H1 (cell line): ENCODE measurements around the gene SCYGR1. TPM values are rescaled to one million over a fixed set of nuclear protein-coding genes. Genes with fewer than 3 reads are reported as not detected.

Experiments
- CTCF ChIA-PET: fragments of 300-600 bp; sonication (Branson Sonifier 250); formaldehyde crosslinking; loops from one replicate; lab custom pipeline; 2021; ENCODE audit not compliant: partially characterized antibody; lab: Charles Lee
- POLR2A ChIA-PET: fragments of 300-600 bp; sonication (Branson Sonifier 250); formaldehyde crosslinking; loops from one replicate; lab custom pipeline; 2021; ENCODE audit warnings: inconsistent platforms; ENCODE audit not compliant: partially characterized antibody; lab: Charles Lee
- DNase-seq, 2 experiments: peaks; one replicate each; pipeline versions ENCODE4 v3.0.0 to v3.0.0-alpha.2; 2010 to 2022; ENCODE audit warnings: low spot score in 2 of 2, low read depth in 1 of 2, mixed read lengths in 1 of 2
- FAIRE-seq: peaks from 2 replicates; lab custom pipeline; 2011; peaks lifted over from hg19 to GRCh38; lab: Jason Lieb, UNC
- H2AFZ ChIP-seq: 2 replicates; pipeline ENCODE4 v1.8.1; 2012; ENCODE audit warnings: low read length, inconsistent platforms
- H2AK5ac ChIP-seq: 2 replicates; pipeline ENCODE4 v1.6.1; 2013; ENCODE audit warnings: low read depth, low read length
- H2BK120ac ChIP-seq: replicated peaks from 2 replicates; pipeline ENCODE3; 2013; ENCODE audit warnings: low read depth, low read length, inconsistent platforms
- H2BK12ac ChIP-seq: 2 replicates; pipeline ENCODE4 v1.6.1; 2013; ENCODE audit warnings: low read depth, low read length
- H2BK15ac ChIP-seq: 2 replicates; pipeline ENCODE4 v1.6.1; 2013; ENCODE audit warnings: low read length
- H2BK20ac ChIP-seq: 2 replicates; pipeline ENCODE4 v1.6.1; 2013; ENCODE audit warnings: low read length
- H2BK5ac ChIP-seq: 2 replicates; pipeline ENCODE4 v1.6.1; 2013; ENCODE audit warnings: low read depth, low read length
- H3K14ac ChIP-seq: 2 replicates; pipeline ENCODE4 v1.6.1; 2013; ENCODE audit warnings: inconsistent platforms; ENCODE audit not compliant: insufficient read length
- H3K18ac ChIP-seq: 2 replicates; pipeline ENCODE4 v1.6.1; 2013; ENCODE audit warnings: low read length; ENCODE audit errors: extremely low read depth
- H3K23ac ChIP-seq: 2 replicates; pipeline ENCODE4 v1.6.1; 2013; ENCODE audit warnings: inconsistent platforms; ENCODE audit not compliant: insufficient read length
- H3K23me2 ChIP-seq: 2 replicates; pipeline ENCODE4 v1.6.1; 2013; ENCODE audit warnings: low read depth, low read length
- H3K27ac ChIP-seq: 2 replicates; pipeline ENCODE4 v1.6.1; 2011; ENCODE audit warnings: low read depth, low read length, inconsistent platforms
- H3K27me3 ChIP-seq, 4 experiments: replicated peaks in 1 of 4; 1 replicate in 1 of 4; 2 replicates in 3 of 4; pipeline versions ENCODE4 v1.6.1 to v1.8.1; 2011 to 2013; ENCODE audit warnings: low read length in 3 of 4, mild to moderate bottlenecking in 3 of 4, inconsistent platforms in 2 of 4, mixed read lengths in 2 of 4, moderate library complexity in 1 of 4; ENCODE audit not compliant: control insufficient read depth in 3 of 4, insufficient read depth in 3 of 4; ENCODE audit errors: extremely low read depth in 1 of 4
- H3K36me3 ChIP-seq, 4 experiments: 2 replicates each; pipeline versions ENCODE4 v1.6.1 to v1.8.1; 2011 to 2013; ENCODE audit warnings: mild to moderate bottlenecking in 4 of 4, low read length in 3 of 4, moderate library complexity in 2 of 4, control low read depth in 1 of 4, inconsistent platforms in 1 of 4; ENCODE audit not compliant: insufficient read depth in 4 of 4, control insufficient read depth in 2 of 4
- H3K4ac ChIP-seq: replicated peaks from 2 replicates; pipeline ENCODE3; 2013; ENCODE audit warnings: low read length, low read depth, mixed read lengths, inconsistent platforms; ENCODE audit not compliant: insufficient read length
- H3K4me1 ChIP-seq, 4 experiments: replicated peaks in 1 of 4; 1 replicate in 1 of 4; 2 replicates in 3 of 4; pipeline versions ENCODE4 v1.6.1 to v1.8.1; 2011 to 2013; ENCODE audit warnings: low read length in 3 of 4, inconsistent platforms in 2 of 4, mixed read lengths in 1 of 4; ENCODE audit not compliant: insufficient read depth in 4 of 4, control insufficient read depth in 3 of 4
- H3K4me2 ChIP-seq, 2 experiments: 2 replicates each; pipeline versions ENCODE4 v1.6.1 to v1.8.1; 2011 to 2013; ENCODE audit warnings: low read depth in 2 of 2, low read length in 2 of 2, control low read depth in 1 of 2, inconsistent platforms in 1 of 2, mild to moderate bottlenecking in 1 of 2; ENCODE audit not compliant: insufficient read depth in 1 of 2
- H3K4me3 ChIP-seq, 4 experiments: fragments of 200-600, 300-600 bp in 1 of 4; sonication (generic), shearing (Covaris generic), sonication (Bioruptor Twin) in 1 of 4; 2 replicates each; pipeline versions ENCODE4 v1.5.1 to v1.8.1; 2011 to 2016; ENCODE audit warnings: low read length in 4 of 4, low read depth in 3 of 4, control low read depth in 2 of 4, inconsistent platforms in 2 of 4, mild to moderate bottlenecking in 2 of 4, mixed read lengths in 1 of 4, moderate library complexity in 1 of 4; ENCODE audit not compliant: insufficient read depth in 2 of 4; ENCODE audit errors: extremely low read depth in 1 of 4
- H3K56ac ChIP-seq: replicated peaks from 2 replicates; pipeline ENCODE3; 2013; ENCODE audit warnings: low read depth, mild to moderate bottlenecking, mixed read lengths, low read length, inconsistent platforms; ENCODE audit not compliant: insufficient read length
- H3K79me1 ChIP-seq: 2 replicates; pipeline ENCODE4 v1.6.1; 2013; ENCODE audit warnings: low read depth, low read length, control low read depth
- H3K79me2 ChIP-seq, 2 experiments: 2 replicates each; pipeline versions ENCODE4 v1.6.1 to v1.8.1; 2012 to 2013; ENCODE audit warnings: low read length in 2 of 2, mild to moderate bottlenecking in 2 of 2, inconsistent platforms in 1 of 2; ENCODE audit not compliant: insufficient read depth in 2 of 2, control insufficient read depth in 1 of 2
- H3K9ac ChIP-seq, 4 experiments: replicated peaks in 1 of 4; 1 replicate in 1 of 4; 2 replicates in 3 of 4; pipeline versions ENCODE4 v1.6.1 to v1.8.1; 2011 to 2013; ENCODE audit warnings: low read depth in 3 of 4, low read length in 3 of 4, control low read depth in 2 of 4, mild to moderate bottlenecking in 2 of 4, moderate library complexity in 2 of 4, inconsistent platforms in 1 of 4; ENCODE audit errors: extremely low read depth in 1 of 4
- H3K9me3 ChIP-seq, 2 experiments: 2 replicates each; pipeline versions ENCODE4 v1.6.1 to v1.8.1; 2012 to 2013; ENCODE audit warnings: mild to moderate bottlenecking in 2 of 2, moderate library complexity in 2 of 2, control low read depth in 1 of 2, inconsistent platforms in 1 of 2, low read depth in 1 of 2, low read length in 1 of 2, mixed read lengths in 1 of 2; ENCODE audit not compliant: insufficient read depth in 2 of 2
- H4K20me1 ChIP-seq, 2 experiments: replicated peaks in 1 of 2; 2 replicates each; pipeline versions ENCODE3 to v1.8.1; 2011 to 2013; ENCODE audit warnings: inconsistent platforms in 2 of 2, low read length in 2 of 2, mild to moderate bottlenecking in 1 of 2; ENCODE audit not compliant: insufficient read depth in 2 of 2, control insufficient read depth in 1 of 2
- H4K5ac ChIP-seq: 2 replicates; pipeline ENCODE4 v1.6.1; 2013; ENCODE audit warnings: low read length, low read depth, mixed read lengths, inconsistent platforms; ENCODE audit not compliant: insufficient read length
- H4K8ac ChIP-seq: 2 replicates; pipeline ENCODE4 v1.8.0; 2013; ENCODE audit warnings: mild to moderate bottlenecking, moderate library complexity, low read length, inconsistent platforms; ENCODE audit not compliant: insufficient read depth; ENCODE audit errors: extremely low read depth
- H4K91ac ChIP-seq: replicated peaks from 2 replicates; pipeline ENCODE3; 2013; ENCODE audit warnings: low read length, mixed read lengths, inconsistent platforms; ENCODE audit not compliant: insufficient read length
- E2F6 ChIP-seq: IDR thresholded peaks from 2 replicates; pipeline ENCODE4 v1.6.1; 2012; ENCODE audit warnings: inconsistent platforms
- JUN ChIP-seq: IDR thresholded peaks from 2 replicates; pipeline ENCODE4 v1.6.1; 2011; ENCODE audit warnings: low read depth, mild to moderate bottlenecking, improper control_type of control experiment, low read length
- WGBS, 2 experiments: shearing (Covaris generic) in 1 of 2; methylation state at CpG; one replicate each; pipeline versions ENCODE4 v1.1.6 to v1.1.7; 2013 to 2015; ENCODE audit warnings: low lambda C conversion rate in 2 of 2, mixed read lengths in 2 of 2, inconsistent platforms in 1 of 2, low coverage in 1 of 2, missing lambda C conversion rate in 1 of 2; ENCODE audit not compliant: insufficient replicate concordance in 2 of 2, insufficient coverage in 1 of 2, insufficient read length in 1 of 2; ENCODE audit errors: extremely low coverage in 1 of 2, missing lambda C conversion rate in 1 of 2; 5-methylcytosine and 5-hydroxymethylcytosine counted together
- polyA plus RNA-seq, 7 experiments: library from polyadenylated mRNA; depleted of rRNA in 3 of 7; stranded (reverse) in 5 of 7; unstranded in 2 of 7; fragments of >200 nt in 5 of 7; fragments of 200-250 nt in 2 of 7; gene quantifications; 1 replicate in 5 of 7; 2 replicates in 1 of 7; 4 replicates in 1 of 7; pipeline versions ENCODE4 v1.2.1 to v1.2.3, GENCODE V29; 2011 to 2013; ENCODE audit warnings: missing spikeins in 2 of 7, mixed read lengths in 2 of 7
- total RNA-seq: library from RNA; stranded (reverse); fragmentation: NEBNext Ultra II Directional; extraction: Animal tissue kit (Norgen Biotek cat#: 25700); gene quantifications from 2 replicates; pipeline ENCODE4 v1.2.1, GENCODE V29; 2021

The SCYGR1 gene
- total and polyA plus RNA-seq, 2 of the 8 experiments (the other 6 are each of a cell fraction or from before 2014, with no cell fraction given): not detected

GRCh38 chr2:227388537-227389011, 825 bp upstream of the SCYGR1 start:
- H4K8ac ChIP-seq: no peak overlapping the region
- H2AFZ ChIP-seq: no peak overlapping the region
- H3K18ac ChIP-seq: no peak overlapping the region
- H3K56ac ChIP-seq: no peak overlapping the region
- H2BK120ac ChIP-seq: no peak overlapping the region
- H3K9ac ChIP-seq: no peak overlapping the region
- CTCF ChIA-PET: interaction anchor here (1.2 to 3.2 kb wide), 3 partner anchors 9 to 150 kb away, joined by 3 to 24 read pairs (median 4); partner anchors contain the start of gene TM4SF20
- H3K23ac ChIP-seq: no peak overlapping the region
- H2AK5ac ChIP-seq: no peak overlapping the region
- no peak overlapping the region for H4K91ac ChIP-seq
- DNase-seq (no peak), FAIRE-seq (no peak)
- no peaks in the 10 kb centered on the region for H3K79me1 ChIP-seq
- no peak overlapping the region for H3K4me2 ChIP-seq
- H2BK15ac ChIP-seq: no peak overlapping the region
- H3K36me3 ChIP-seq: no peaks in the 10 kb centered on the region
- H3K4ac ChIP-seq: no peak overlapping the region
- H3K27me3 ChIP-seq: no peaks in the 10 kb centered on the region
- no peak overlapping the region for H2BK20ac ChIP-seq
- WGBS, 2 experiments: 88% methylated on average over 7 of the region's 7 CpGs; no CpG with 5 or more reads in 1 of the 2 experiments
- no peak overlapping the region for H2BK12ac ChIP-seq
- no peaks in the 10 kb centered on the region for H3K9me3 ChIP-seq
- H3K27ac ChIP-seq: no peak overlapping the region
- no peaks in the 10 kb centered on the region; a peak in 1 of 7 replicates for H3K4me1 ChIP-seq
- no peak overlapping the region for H2BK5ac ChIP-seq
- no peaks in the 10 kb centered on the region; the same call in 1 of the 2 replicates for H3K23me2 ChIP-seq
- no peak overlapping the region for H4K5ac ChIP-seq
- no peak overlapping the region for H3K14ac ChIP-seq
- no peak overlapping the region for H3K4me3 ChIP-seq
- TF ChIP-seq JUN: no peak
- TF ChIP-seq E2F6: no peak
- no peaks in the 10 kb centered on the region for H3K79me2 ChIP-seq
- H4K20me1 ChIP-seq: no peaks in the 10 kb centered on the region
- POLR2A ChIA-PET: interaction anchor here (0.6 kb wide), 1 partner anchor 120 kb away, joined by 3 read pairs; no protein-coding TSS in a partner anchor
